SKM-1 treated with dmso at 0.1 percent for 144 hours (cell line): Measurements from ENCODE around the gene PRAC1.

ENCODE experiments used
- DNase-seq: peaks from one replicate; lab custom pipeline; 2025; ENCODE audit not compliant: unreplicated experiment; lab: John Stamatoyannopoulos, UW

PRAC1 gene

DNA sequence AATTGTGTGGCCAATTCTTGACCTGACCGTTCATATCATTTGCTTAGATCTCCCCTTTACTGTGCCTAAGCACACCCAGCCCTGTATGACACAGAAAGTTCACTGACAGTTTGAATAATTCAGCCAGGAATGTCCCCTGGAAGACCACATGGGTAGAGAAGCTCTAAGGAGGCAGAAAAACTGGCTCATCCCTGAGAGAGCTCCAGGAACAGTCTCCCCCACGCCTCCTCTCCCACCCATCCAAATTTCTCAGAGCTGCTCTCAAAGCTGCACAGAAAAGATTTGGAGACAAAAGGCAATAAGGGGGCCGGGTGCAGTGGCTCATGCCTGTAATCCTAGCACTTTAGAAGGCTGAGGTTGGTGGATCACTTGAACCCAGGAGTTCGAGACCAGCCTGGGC lies 11.2 kb downstream of the PRAC1 start:
- no peak for DNase-seq

GRCh38 chr17:48704361-48705248 lies 17.7 kb downstream of the PRAC1 start:
- DNase-seq = no peak

DNA sequence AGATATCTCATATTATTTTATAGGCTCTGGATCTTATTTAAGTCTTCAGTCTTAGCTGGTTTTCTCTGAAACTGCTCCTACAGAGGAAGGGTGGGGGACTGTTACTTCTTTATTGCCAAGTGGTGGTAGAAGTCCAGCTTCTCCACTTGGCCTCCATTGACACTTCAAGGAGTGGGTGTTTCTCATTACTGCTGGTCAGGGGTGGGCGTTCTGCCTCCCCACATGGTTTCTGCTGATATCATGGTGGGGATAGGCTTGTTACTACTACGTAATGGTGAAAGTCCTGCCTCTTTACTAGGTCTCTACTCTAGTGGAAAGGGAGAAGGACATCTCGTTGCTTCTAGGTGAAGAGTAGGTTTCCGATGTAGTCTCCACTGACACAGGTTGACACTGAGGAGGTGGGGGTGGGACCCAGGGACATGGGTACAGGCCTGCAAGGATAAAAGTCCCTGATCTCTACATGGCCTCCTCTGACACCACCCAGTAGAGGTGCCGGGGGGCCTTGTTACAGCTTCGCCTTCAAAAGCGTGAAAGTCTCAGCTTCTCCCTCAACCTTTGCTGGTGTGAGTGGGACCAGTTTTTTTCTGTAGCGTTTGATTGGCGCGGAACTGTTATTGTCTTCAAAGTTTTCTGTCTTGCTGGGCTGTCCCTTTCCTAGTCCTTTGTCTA lies 20.3 kb downstream of the PRAC1 start:
- no peak for DNase-seq

DNA sequence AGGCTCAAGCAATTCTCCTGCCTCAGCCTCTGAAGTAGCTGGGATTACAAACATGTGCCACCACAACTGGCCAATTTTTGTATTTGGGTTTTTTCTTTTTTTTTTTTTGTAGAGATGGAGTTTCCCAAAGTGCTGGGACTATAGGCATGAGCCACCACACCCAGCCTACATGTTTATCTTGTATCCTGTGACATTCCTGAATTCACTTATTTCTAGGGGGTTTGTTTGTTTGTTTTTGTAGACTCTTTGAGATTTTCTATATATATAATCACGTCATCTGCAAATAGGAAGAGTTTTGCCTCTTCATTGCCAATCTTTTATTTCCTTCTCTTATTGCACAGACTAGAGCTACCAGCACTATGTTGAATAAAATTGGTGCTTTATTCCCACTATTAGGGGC lies 29.1 kb downstream of the PRAC1 start:
- no peak for DNase-seq

DNA sequence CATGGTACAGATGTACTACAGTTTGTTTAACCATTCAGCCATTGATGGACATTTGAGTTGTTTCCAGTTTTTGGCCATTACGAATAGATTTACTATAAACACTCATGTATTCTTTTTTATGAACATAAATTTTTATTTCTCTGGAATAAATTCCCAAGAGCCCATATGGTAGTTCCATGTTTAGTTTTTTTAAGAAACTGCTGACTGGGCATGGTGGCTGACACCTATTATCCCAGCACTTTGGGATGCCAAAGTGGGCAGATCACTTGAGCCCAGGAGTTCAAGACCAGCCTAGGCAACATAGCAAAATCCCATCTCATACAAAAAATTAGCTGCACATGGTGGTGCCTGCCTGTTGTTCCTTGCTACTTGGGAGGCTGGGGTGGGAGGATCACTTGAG lies 30.3 kb downstream of the PRAC1 start:
- DNase-seq = no peak

DNA sequence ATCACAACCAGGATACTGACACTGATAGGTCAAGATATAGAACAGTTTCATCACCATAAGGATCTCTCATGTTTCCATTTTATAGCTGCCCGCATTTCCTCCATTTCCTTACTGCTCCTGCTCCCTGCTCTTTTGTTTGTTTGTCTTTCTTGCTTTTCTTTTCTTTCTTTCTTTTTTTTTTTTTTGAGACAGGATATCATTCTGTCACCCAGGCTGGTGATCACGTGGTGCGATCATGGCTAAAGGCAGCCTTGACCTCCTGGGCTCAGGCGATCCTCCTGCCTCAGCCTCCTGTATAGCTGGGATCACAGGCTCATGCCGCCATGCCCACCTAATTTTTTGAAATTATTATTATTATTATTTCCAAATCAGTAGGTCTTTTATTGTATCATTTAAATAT lies 31.7 kb downstream of the PRAC1 start:
- no peak for DNase-seq

DNA sequence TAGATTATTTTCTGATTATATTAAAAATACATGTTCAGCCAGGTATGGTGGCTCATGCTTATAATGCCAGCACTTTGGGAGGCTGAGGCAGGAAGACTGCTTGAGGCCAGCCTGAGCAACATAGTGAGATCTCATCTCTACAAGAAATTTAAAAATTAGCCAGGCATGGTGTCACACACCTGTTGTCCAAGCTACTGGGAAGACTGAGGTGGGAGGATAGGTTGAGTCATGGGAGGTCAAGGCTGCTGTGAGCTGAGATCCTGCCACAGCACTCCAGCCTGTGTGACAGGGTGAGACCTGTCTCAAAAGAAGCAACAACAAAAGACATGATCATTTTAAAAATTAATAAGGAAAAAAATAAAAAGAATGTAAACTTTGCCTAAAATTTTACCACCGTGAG lies 40.7 kb downstream of the PRAC1 start:
- DNase-seq = no peak

DNA sequence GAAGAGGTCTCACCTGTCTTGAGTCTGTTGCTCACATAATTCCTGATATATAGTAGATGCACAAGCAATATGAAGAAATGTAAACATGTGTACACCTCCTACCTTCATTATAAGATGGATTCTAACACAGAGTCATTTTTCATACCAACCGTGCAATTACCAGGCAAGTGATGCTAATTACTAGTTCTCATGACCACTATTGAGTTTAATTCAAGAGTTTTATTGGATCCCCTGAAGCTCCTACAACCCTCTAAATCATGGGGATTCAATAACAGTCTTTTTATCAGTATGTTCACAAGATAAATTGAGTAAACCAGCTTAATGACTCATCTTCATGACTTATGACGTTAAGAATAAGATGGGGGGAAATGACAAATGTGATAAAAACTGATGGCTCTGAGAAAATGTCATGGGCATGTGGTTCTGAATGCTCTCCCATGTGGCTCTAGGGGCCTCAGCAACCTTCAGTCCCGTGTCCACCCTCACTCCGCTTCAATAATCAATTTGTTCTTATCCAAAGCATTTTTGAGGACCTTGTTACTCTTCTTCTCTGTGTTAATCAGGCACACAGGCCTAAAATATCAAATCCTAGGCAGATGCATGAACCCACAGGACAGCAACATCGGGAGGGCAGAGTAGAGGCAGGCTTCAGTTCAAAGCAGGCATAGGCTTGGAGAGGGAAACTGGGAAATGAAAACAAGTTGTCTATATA lies 42.8 kb downstream of the PRAC1 start:
- no peak for DNase-seq

DNA sequence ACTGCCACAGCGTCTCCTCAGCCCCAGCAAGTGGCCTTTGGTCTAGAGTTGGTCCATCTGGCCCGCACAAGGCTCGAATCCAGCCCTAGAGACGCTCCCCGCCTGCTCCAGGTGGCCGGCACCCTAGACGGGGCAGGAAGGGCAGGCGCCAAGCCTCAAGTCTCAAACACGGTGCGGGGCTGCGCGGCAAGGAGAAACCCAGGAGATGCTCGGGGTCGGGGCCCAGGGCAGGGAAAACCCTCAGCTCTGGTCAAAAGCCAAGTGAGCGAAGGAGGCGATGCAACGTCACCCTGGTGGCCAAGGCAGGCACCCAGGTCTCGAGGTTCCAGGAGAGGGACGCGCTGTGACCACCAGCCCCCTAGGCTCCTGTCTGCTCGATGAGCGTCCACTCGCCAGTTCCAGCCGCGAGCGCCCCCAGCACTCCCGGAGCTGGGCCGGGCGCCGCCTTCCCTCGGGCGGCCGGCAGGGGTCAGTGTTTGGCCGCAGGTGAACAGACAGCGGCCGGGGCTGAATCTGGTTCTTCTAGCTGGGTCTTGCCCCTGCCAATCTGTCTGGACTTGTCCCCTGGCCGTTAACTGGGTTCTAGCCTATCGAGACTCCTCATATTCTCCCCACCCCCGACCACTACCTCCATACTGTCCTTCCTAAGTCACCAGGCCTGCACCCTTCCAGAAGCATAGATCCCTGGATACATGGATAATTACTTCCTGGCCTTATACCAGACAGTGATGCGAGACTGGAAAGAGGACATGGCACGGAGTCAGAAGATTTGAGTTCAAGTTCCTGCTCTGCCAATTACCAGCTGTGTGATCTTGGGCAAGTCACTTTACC lies 44.0 kb downstream of the PRAC1 start:
- DNase-seq = peak; percentile 51

- DNase-seq = no peak
Measured at GRCh38 chr17:48676963-48677558, 45.3 kb downstream of the PRAC1 start.

DNA sequence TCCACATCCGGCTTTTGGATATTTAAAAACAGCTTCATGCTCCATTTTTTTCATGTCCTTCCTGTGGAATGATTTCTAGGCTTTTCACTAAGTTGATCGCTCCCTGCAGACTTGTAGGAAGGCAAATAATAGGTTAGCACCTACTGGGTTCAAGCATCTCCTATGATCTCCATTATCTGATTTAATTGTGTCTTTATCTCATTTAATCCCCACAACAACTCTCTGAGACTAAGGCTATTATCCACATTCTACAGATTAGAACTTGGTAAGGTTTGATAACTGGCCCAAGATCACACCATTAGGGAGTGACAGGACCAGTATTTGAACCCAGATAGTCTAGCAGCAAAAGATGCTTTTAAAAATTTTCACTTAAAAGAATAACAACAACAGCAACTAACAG lies 50.0 kb downstream of the PRAC1 start:
- no peak for DNase-seq
